Measurements from ENCODE around the gene TMEM207.

The TMEM207 gene

DNA sequence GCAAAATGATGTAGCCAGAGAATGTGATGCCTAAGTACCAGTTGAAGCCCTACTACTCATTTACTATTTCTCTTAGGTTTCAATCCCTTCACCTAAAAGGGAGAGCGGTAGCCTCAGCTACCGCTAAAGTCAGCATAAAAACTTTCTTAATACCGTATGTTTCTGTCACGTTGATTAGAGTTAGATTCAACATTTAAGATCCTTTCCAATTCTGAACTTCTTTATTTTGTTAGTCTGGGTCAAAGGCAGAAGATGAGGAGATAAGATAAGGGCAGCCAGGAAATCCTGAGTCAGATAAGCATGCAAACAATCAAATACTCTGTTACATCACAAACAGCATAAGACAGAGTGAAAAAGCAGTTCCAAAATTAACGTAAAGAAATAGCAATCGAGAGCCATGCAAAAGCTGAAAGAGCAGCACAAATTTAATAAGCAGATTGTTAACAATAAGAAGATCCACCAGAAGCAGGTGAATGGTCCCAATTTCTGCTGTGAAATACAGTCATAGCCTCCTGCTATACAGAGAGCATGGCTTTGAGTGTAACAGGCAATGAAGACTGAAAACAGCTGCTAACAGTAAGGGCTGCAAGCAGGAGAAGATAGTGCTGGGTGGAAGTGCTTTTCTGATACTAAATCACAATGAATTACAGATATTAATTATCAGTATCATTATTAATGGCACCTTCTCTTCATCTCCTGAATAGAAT is 3.0 kb downstream of the TMEM207 start:
- no peak overlapping the region for H3K4me3 ChIP-seq (ENCODE audit: low read depth, low read length)
- TF ChIP-seq, protein P1, sequence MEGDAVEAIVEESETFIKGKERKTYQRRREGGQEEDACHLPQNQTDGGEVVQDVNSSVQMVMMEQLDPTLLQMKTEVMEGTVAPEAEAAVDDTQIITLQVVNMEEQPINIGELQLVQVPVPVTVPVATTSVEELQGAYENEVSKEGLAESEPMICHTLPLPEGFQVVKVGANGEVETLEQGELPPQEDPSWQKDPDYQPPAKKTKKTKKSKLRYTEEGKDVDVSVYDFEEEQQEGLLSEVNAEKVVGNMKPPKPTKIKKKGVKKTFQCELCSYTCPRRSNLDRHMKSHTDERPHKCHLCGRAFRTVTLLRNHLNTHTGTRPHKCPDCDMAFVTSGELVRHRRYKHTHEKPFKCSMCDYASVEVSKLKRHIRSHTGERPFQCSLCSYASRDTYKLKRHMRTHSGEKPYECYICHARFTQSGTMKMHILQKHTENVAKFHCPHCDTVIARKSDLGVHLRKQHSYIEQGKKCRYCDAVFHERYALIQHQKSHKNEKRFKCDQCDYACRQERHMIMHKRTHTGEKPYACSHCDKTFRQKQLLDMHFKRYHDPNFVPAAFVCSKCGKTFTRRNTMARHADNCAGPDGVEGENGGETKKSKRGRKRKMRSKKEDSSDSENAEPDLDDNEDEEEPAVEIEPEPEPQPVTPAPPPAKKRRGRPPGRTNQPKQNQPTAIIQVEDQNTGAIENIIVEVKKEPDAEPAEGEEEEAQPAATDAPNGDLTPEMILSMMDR (IDR thresholded peaks at IDR 0.05; ENCODE audit: borderline replicate concordance, insufficient read depth, low read depth, low read length) = no peak

DNA sequence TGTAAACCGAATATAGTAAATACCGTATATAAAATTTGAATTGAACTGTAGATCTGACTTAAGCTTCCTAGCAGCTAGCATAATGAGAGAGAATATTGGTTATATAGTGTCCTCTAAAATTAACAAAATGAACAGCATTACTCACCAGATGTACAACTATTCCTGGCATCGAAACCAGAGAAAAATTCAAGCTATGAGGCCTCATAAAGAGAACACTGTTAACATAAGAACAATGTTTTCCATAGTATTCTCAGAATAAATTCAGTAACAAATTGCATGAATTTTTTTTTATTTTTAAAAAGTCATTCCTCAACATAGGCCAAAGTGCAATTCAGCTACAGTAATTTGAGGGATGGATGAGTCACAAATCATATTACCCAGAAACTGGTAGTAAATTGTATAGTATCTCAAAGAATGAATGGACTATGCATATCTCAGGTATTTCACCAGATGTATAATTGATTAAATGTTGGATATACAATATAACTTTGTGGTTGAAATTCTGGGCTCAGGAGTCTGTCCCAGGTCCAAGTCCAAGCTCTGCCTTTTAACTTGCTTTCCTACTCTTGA is 5.0 kb downstream of the TMEM207 start:
- no peak overlapping the region for H3K4me3 ChIP-seq (ENCODE audit: low read depth, low read length)
- TF ChIP-seq, protein P1 (IDR thresholded peaks at IDR 0.05; ENCODE audit: borderline replicate concordance, insufficient read depth, low read depth, low read length) = no peak

DNA sequence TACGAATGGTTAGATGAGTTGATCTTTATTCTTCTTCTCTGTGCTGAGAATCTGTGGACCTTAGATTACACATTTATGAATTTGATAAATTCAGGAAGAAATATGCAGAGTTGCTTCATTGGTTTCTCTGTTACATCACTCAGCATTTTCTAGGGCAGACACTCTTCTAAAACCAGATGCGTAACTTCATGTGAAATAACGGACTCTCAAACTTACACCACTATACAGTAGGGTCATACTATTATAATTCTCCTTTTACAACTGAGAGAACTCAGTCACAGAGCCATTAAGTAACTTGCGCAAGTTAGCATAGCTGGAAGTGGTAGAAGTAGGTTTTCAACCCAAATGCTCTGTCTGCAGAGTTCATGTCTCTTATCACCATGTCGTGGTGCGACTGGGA is 5.7 kb downstream of the TMEM207 start:
- TF ChIP-seq, protein P1 (IDR thresholded peaks at IDR 0.05; ENCODE audit: borderline replicate concordance, insufficient read depth, low read depth, low read length) = no peak

DNA sequence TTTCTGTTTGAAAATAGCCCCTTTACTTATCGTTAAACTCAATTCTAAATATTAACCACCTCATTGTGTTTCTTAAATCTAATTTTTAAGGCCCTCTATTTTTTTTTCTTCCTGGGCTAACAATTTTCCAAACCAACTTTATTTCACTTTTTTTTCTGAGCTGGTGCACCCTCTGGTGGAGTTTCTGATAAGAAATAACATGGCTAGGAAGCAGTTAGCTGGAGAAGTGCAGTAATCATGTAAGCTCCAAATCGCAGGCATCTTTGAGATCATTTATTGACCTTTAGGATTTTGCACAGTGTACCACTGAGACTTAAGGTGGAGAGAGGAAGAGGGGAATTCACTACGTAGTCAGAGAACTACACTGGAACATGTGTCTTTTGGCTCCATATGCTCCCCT is 6.4 kb downstream of the TMEM207 start:
- TF ChIP-seq, protein P1 (IDR thresholded peaks at IDR 0.05; ENCODE audit: borderline replicate concordance, insufficient read depth, low read depth, low read length) = no peak

More for the DNA sequence above, 5.7 kb downstream of the TMEM207 start:
- no peak overlapping the region for H3K4me3 ChIP-seq (ENCODE audit: low read depth, low read length)

DNA sequence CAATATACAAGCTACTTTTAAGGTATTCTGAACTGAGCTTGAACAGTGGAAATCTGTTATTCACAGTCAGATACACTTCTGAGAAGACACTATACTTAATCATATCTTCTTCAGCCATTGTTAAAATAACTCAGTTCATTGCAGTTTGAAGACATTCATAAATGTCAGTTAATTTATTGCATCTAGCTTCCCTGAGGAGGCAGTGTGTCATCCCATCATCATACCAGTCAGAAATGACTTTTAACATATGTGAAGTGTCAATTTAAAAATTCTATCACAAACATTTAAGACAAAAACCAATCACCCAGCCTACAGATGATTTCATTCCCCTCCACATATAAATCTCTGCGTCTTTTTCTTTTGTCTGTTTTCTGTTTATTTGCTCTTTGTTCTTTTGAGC is 7.5 kb downstream of the TMEM207 start:
- TF ChIP-seq, protein P1 (IDR thresholded peaks at IDR 0.05; ENCODE audit: borderline replicate concordance, insufficient read depth, low read depth, low read length) = no peak
- H3K4me3 ChIP-seq (ENCODE audit: low read depth, low read length) = no peak overlapping the region

More for the DNA sequence above, 6.4 kb downstream of the TMEM207 start:
- H3K4me3 ChIP-seq (ENCODE audit: low read depth, low read length) = no peak overlapping the region

DNA sequence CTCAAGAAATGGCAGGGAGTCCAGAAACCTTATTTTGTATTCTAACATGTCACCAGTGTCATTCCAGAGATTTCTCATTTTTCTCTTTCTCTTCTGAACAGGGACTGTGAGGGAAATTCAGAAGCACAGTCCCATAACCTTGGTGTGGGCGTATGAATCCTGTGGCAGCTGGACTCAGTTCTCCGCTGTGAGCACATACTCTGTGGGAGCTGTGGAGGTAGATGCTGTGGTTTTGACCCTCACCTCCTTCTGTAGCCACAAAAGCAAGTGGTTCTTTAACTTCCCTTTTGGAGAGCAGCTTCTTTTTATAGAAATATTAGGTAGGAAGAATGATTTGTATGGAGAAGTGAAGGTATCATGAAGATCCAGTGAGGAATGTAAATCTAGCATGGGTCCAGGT is 13.4 kb downstream of the TMEM207 start:
- TF ChIP-seq, protein P1 (IDR thresholded peaks at IDR 0.05; ENCODE audit: borderline replicate concordance, insufficient read depth, low read depth, low read length) = no peak
- H3K4me3 ChIP-seq (ENCODE audit: low read depth, low read length) = no peak overlapping the region

DNA sequence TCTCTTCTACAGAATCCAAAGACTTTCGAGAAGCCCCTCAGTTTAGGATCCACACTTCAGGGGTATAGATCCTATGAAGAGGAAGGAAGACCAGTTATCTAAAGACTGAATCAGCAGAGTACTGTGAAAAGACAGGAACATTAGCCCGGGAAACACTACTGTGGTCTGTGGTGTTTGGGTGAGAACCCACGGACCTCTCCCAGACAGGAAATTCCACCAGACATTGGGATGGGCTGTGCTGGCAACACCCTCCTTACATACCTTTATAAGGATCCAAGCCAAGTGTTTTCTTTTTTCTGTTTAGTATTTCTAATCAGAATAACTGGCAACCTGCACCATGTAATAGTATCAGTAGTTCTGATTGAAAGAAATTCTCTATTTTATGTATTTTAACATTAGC is 14.1 kb downstream of the TMEM207 start:
- TF ChIP-seq, protein P1 (IDR thresholded peaks at IDR 0.05; ENCODE audit: borderline replicate concordance, insufficient read depth, low read depth, low read length) = no peak
- H3K4me3 ChIP-seq (ENCODE audit: low read depth, low read length) = no peak overlapping the region
